Measurements from ENCODE around the gene ERCC4.

The ERCC4 gene

GRCh38 chr16:13968835-13969234, 48.9 kb downstream of the ERCC4 start:
- H3K4me1 ChIP-seq (ENCODE audit: insufficient read depth, low read length) = no peaks in the 10 kb centered on the region
- H3K9ac ChIP-seq (ENCODE audit: low read depth, low read length) = no peak overlapping the region
- peaks cover 4% of the 10 kb centered on the region; the same call in 1 of the 2 replicates for H3K9me3 ChIP-seq (ENCODE audit: insufficient read depth, low read depth, low read length)
- H3K4me3 ChIP-seq (ENCODE audit: low read length) = no peak overlapping the region
- H3K36me3 ChIP-seq (ENCODE audit: insufficient read depth, low read length) = no peaks in the 10 kb centered on the region
- 66% methylated on average over 2 of the region's 2 CpGs for WGBS
- H3K27me3 ChIP-seq (ENCODE audit: insufficient read depth, low read length) = no peaks in the 10 kb centered on the region
- H3K27ac ChIP-seq (ENCODE audit: low read depth, low read length) = no peak overlapping the region

DNA sequence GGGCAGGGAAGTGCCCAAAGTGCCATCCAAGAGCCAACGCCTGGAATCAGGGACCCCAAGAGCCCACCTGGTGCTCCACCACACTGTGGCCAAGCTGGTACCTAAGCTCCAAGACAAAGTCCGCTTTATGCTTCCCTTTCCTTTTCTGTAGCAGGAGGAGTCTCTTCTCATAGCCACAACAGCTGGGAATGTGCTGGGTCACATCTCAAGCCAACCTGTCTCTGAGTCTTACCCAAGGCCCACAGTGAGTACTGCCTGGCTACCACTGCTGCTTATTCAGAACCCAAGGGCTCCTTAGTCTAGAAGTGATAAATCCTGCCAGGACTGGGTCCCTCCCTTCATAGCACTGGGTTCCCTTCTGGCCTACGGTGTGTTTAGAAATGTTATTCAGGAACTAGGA, 49.8 kb downstream of the ERCC4 start:
- H3K9me3 ChIP-seq (ENCODE audit: insufficient read depth, low read depth, low read length) = peaks cover 4% of the 10 kb centered on the region; the same call in 1 of the 2 replicates
- no peaks in the 10 kb centered on the region for H3K36me3 ChIP-seq (ENCODE audit: insufficient read depth, low read length)
- no peaks in the 10 kb centered on the region for H3K4me1 ChIP-seq (ENCODE audit: insufficient read depth, low read length)
- H3K9ac ChIP-seq (ENCODE audit: low read depth, low read length) = no peak overlapping the region
- H3K27me3 ChIP-seq (ENCODE audit: insufficient read depth, low read length) = no peaks in the 10 kb centered on the region
- WGBS = 96% methylated on average over 3 of the region's 3 CpGs
- H3K27ac ChIP-seq (ENCODE audit: low read depth, low read length) = no peak overlapping the region
- H3K4me3 ChIP-seq (ENCODE audit: low read length) = no peak overlapping the region

DNA sequence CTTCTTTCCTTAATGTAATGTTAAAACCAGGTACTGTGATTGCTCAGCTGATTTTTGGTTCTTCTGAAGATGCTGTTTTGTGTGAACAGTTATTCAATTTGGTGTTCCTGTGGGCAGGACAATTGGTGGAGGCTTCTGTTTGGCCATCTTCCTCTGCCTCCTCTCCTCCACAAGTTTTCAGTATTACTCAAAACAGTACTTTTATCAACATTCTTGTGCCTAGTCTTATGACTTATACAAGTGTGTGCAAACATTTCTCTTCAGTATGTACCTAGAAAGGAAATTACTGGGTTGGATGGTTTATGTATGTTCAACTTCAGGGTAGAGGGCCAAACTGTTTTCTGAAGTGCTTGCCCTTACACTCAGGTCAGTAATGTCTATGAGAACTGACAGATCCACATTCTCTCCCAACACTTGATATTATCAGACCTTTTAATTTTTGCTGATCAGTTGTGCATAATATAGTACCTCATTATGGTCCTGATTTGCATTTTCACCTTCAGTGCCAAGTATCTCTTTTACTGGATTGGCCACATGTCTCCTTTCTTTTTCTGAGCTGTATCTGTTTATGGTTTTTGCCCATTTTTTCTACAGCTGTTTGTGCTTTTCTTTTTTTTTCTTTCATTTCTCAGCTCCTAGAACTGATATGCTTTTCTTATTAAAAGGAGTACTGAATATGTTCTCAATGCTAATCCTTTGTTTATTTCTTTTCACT, 50.9 kb downstream of the ERCC4 start:
- no peak overlapping the region for H3K27ac ChIP-seq (ENCODE audit: low read depth, low read length)
- H3K27me3 ChIP-seq (ENCODE audit: insufficient read depth, low read length) = no peaks in the 10 kb centered on the region
- H3K9ac ChIP-seq (ENCODE audit: low read depth, low read length) = no peak overlapping the region
- H3K4me1 ChIP-seq (ENCODE audit: insufficient read depth, low read length) = no peaks in the 10 kb centered on the region
- no peaks in the 10 kb centered on the region for H3K36me3 ChIP-seq (ENCODE audit: insufficient read depth, low read length)
- no peak overlapping the region for H3K4me3 ChIP-seq (ENCODE audit: low read length)
- H3K9me3 ChIP-seq (ENCODE audit: insufficient read depth, low read depth, low read length) = peaks cover 4% of the 10 kb centered on the region; the same call in 1 of the 2 replicates

- Histone ChIP-seq H3K27me3 (ENCODE audit: insufficient read depth, low read length) (no peaks in the 10 kb centered on the region), H3K9ac (ENCODE audit: low read depth, low read length) (no peak overlapping the region), H3K36me3 (ENCODE audit: insufficient read depth, low read length) (no peaks in the 10 kb centered on the region), H3K9me3 (ENCODE audit: insufficient read depth, low read depth, low read length) (peaks cover 4% of the 10 kb centered on the region; the same call in 1 of the 2 replicates), H3K4me3 (ENCODE audit: low read length) (no peak overlapping the region), H3K27ac (ENCODE audit: low read depth, low read length) (no peak overlapping the region), H3K4me1 (ENCODE audit: insufficient read depth, low read length) (no peaks in the 10 kb centered on the region)
- WGBS = 91% methylated on average over 9 of the region's 9 CpGs
These were observed 53.5 kb downstream of the ERCC4 start for GRCh38 chr16:13973321-13974023.

- no peaks in the 10 kb centered on the region for H3K36me3 ChIP-seq (ENCODE audit: insufficient read depth, low read length)
- no peaks in the 10 kb centered on the region for H3K27me3 ChIP-seq (ENCODE audit: insufficient read depth, low read length)
- WGBS = 96% methylated on average over 5 of the region's 6 CpGs
These were observed 57.2 kb downstream of the ERCC4 start for GRCh38 chr16:13977177-13977576.

GRCh38 chr16:13982451-13982850, 62.5 kb downstream of the ERCC4 start:
- Histone ChIP-seq H3K4me1 (ENCODE audit: insufficient read depth, low read length) (no peaks in the 10 kb centered on the region), H3K4me3 (ENCODE audit: low read length) (no peak overlapping the region), H3K9ac (ENCODE audit: low read depth, low read length) (no peak overlapping the region), H3K27me3 (ENCODE audit: insufficient read depth, low read length) (no peaks in the 10 kb centered on the region), H3K36me3 (ENCODE audit: insufficient read depth, low read length) (no peaks in the 10 kb centered on the region), H3K9me3 (ENCODE audit: insufficient read depth, low read depth, low read length) (no peaks in the 10 kb centered on the region), H3K27ac (ENCODE audit: low read depth, low read length) (no peak overlapping the region)
- 89% methylated on average over 3 of the region's 3 CpGs for WGBS

More at GRCh38 chr16:13977177-13977576, 57.2 kb downstream of the ERCC4 start:
- peaks cover 4% of the 10 kb centered on the region; the same call in 1 of the 2 replicates for H3K9me3 ChIP-seq (ENCODE audit: insufficient read depth, low read depth, low read length)
- H3K4me3 ChIP-seq (ENCODE audit: low read length) = no peak overlapping the region
- H3K4me1 ChIP-seq (ENCODE audit: insufficient read depth, low read length) = no peaks in the 10 kb centered on the region
- no peak overlapping the region for H3K27ac ChIP-seq (ENCODE audit: low read depth, low read length)
- no peak overlapping the region for H3K9ac ChIP-seq (ENCODE audit: low read depth, low read length)

DNA sequence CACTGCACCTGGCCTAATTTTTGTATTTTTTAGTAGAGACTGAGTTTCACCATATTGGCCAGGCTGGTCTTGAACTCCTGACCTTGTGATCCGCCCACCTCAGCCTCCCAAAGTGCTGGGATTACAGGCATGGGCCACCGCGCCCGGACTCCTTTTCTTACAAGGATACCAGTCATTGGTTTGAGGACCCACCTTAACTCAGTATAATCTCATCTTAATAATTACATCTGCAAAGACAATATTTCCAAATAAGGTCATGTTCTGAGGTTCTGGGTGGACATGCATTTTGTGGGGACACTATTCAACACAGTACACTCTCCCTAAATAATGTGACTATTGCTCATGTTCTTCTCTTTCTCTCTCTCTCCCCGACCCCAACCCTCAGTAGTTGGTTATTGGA, 63.7 kb downstream of the ERCC4 start:
- Histone ChIP-seq H3K27me3 (ENCODE audit: insufficient read depth, low read length) (no peaks in the 10 kb centered on the region), H3K9ac (ENCODE audit: low read depth, low read length) (no peak overlapping the region), H3K27ac (ENCODE audit: low read depth, low read length) (no peak overlapping the region), H3K4me1 (ENCODE audit: insufficient read depth, low read length) (no peaks in the 10 kb centered on the region), H3K36me3 (ENCODE audit: insufficient read depth, low read length) (no peaks in the 10 kb centered on the region), H3K9me3 (ENCODE audit: insufficient read depth, low read depth, low read length) (no peaks in the 10 kb centered on the region), H3K4me3 (ENCODE audit: low read length) (no peak overlapping the region)
- over 99% methylated on average over 4 of the region's 5 CpGs for WGBS

DNA sequence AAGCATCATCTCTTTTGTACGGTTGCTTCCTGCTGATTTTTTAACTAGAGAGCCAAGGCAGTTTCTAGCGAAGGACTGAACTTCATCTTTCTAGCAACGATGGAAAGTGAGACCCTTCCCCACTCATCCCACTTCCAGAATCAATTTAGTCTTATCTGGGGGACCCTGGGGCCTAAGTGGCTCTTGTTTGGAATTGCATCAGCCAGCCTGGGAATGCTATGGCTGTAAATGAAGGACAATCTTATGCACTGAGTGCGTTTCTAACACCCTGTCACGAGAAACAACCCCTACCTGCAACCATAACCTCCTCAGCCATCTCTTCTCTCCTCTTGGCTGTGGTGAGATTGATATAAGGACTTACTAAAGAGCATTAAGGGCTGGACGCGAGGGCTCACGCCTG, 64.8 kb downstream of the ERCC4 start:
- H3K36me3 ChIP-seq (ENCODE audit: insufficient read depth, low read length) = no peaks in the 10 kb centered on the region
- no peaks in the 10 kb centered on the region for H3K4me1 ChIP-seq (ENCODE audit: insufficient read depth, low read length)
- 94% methylated on average over 7 of the region's 8 CpGs for WGBS
- no peaks in the 10 kb centered on the region for H3K9me3 ChIP-seq (ENCODE audit: insufficient read depth, low read depth, low read length)
- H3K4me3 ChIP-seq (ENCODE audit: low read length) = no peak overlapping the region
- no peaks in the 10 kb centered on the region for H3K27me3 ChIP-seq (ENCODE audit: insufficient read depth, low read length)
- H3K27ac ChIP-seq (ENCODE audit: low read depth, low read length) = no peak overlapping the region
- H3K9ac ChIP-seq (ENCODE audit: low read depth, low read length) = no peak overlapping the region

DNA sequence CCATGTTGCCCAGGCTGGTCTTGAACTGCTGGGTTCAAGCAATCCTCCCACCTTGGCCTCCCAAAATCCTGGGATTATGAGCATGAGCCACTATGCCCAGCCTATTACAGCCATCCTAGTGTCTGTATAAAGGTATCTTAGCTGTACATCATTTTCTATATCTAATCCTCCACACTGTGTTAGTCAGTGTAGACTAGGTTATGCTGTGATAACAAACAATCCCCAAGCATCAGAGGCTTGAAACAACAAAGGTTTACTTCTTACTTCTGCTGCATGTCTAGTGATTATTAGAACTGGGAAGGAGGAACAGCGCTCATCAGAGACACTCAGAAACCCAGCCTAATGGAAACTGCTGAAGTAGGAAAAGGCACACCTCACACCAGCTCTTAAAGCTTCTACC, 68.1 kb downstream of the ERCC4 start:
- Histone ChIP-seq H3K9ac (ENCODE audit: low read depth, low read length) (no peak overlapping the region), H3K27ac (ENCODE audit: low read depth, low read length) (no peak overlapping the region), H3K36me3 (ENCODE audit: insufficient read depth, low read length) (no peaks in the 10 kb centered on the region), H3K4me1 (ENCODE audit: insufficient read depth, low read length) (no peaks in the 10 kb centered on the region), H3K9me3 (ENCODE audit: insufficient read depth, low read depth, low read length) (no peaks in the 10 kb centered on the region), H3K27me3 (ENCODE audit: insufficient read depth, low read length) (no peaks in the 10 kb centered on the region), H3K4me3 (ENCODE audit: low read length) (no peak overlapping the region)
- 83% methylated on average over 1 of the region's 1 CpG for whole genome bisulfite sequencing

DNA sequence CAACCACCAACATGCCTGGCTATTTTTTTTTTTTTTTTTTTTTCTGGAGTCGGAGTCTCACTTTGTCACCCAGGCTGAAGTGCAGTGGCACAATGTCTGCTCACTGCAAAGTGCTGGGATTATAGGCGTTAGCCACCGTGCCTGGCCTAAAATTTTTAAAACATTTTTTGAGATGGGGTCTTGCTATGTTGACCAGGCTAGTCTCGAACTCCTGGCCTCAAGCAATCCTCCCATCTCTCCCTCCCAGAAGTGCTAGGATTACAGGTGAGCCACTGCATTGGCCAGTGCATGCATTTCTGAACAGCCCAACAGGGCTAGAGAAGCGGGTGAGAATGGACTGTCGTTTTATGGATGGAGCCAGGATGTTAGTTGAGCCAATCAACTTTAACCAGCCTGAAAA, 72.4 kb downstream of the ERCC4 start:
- no peak overlapping the region for H3K27ac ChIP-seq (ENCODE audit: low read depth, low read length)
- H3K27me3 ChIP-seq (ENCODE audit: insufficient read depth, low read length) = no peaks in the 10 kb centered on the region
- no peak overlapping the region for H3K4me3 ChIP-seq (ENCODE audit: low read length)
- WGBS = 90% methylated on average over 6 of the region's 6 CpGs
- no peak overlapping the region for H3K9ac ChIP-seq (ENCODE audit: low read depth, low read length)
- H3K9me3 ChIP-seq (ENCODE audit: insufficient read depth, low read depth, low read length) = no peaks in the 10 kb centered on the region
- H3K4me1 ChIP-seq (ENCODE audit: insufficient read depth, low read length) = peaks cover 6% of the 10 kb centered on the region; the same call in 1 of the 2 replicates
- H3K36me3 ChIP-seq (ENCODE audit: insufficient read depth, low read length) = no peaks in the 10 kb centered on the region

DNA sequence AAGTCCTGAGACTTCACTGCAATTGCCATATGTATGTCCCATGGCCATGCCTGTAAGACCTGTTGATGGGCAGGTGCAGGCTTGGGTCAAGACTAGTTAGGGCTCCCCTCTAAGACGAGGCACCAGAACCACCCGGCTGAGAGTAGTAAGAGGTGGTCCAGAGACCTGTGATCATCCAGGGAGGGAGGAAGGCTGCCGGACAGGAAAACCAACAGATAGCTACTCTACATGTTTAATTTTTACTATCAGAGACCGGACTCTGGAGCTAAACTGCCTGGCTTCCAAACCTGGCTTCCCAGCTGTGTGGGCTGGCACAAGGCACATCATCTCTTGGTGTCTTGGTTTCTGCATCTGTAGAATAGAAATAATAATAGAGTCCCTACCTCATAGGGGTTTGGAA, 73.0 kb downstream of the ERCC4 start:
- Histone ChIP-seq H3K4me3 (ENCODE audit: low read length) (no peak overlapping the region), H3K36me3 (ENCODE audit: insufficient read depth, low read length) (no peaks in the 10 kb centered on the region), H3K9me3 (ENCODE audit: insufficient read depth, low read depth, low read length) (no peaks in the 10 kb centered on the region), H3K27me3 (ENCODE audit: insufficient read depth, low read length) (no peaks in the 10 kb centered on the region), H3K4me1 (ENCODE audit: insufficient read depth, low read length) (peaks cover 6% of the 10 kb centered on the region; the same call in 1 of the 2 replicates), H3K27ac (ENCODE audit: low read depth, low read length) (no peak overlapping the region), H3K9ac (ENCODE audit: low read depth, low read length) (no peak overlapping the region)
- WGBS = 97% methylated on average over 4 of the region's 4 CpGs

All from HUES64 (cell line).